ENCODE data around the gene SCGB1D4.

GRCh38 chr11:62333768-62334167 lies 34.9 kb upstream of the SCGB1D4 start:
- TF ChIP-seq EZH2 (IDR thresholded peaks at IDR 0.05; ENCODE audit: insufficient read depth, low read length), result no peak
- TF ChIP-seq, protein P1, sequence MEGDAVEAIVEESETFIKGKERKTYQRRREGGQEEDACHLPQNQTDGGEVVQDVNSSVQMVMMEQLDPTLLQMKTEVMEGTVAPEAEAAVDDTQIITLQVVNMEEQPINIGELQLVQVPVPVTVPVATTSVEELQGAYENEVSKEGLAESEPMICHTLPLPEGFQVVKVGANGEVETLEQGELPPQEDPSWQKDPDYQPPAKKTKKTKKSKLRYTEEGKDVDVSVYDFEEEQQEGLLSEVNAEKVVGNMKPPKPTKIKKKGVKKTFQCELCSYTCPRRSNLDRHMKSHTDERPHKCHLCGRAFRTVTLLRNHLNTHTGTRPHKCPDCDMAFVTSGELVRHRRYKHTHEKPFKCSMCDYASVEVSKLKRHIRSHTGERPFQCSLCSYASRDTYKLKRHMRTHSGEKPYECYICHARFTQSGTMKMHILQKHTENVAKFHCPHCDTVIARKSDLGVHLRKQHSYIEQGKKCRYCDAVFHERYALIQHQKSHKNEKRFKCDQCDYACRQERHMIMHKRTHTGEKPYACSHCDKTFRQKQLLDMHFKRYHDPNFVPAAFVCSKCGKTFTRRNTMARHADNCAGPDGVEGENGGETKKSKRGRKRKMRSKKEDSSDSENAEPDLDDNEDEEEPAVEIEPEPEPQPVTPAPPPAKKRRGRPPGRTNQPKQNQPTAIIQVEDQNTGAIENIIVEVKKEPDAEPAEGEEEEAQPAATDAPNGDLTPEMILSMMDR (IDR thresholded peaks at IDR 0.05; ENCODE audit: insufficient read depth, low read depth, low read length), result no peak
